ENCODE results near the gene CCM2.

DNA sequence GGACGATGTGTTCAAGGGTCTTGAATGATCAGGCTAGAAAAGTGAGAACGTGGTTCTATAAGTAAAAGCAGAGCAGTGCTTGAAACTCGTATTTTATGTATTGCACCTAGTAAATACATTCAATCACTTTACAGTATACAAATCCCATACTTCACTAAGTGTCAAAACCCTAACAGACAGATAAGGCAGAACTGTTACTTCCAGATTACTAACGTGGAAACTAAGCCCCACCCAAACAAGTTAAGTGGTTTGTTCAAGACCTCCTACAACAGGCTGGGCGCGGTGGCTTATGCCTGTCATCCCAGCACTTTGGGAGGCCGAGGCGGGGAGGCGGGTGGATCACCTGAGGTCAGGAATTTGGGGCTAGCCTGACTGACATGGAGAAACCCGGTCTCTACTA is 12.0 kb upstream of the CCM2 start:
- TF ChIP-seq, protein P1, sequence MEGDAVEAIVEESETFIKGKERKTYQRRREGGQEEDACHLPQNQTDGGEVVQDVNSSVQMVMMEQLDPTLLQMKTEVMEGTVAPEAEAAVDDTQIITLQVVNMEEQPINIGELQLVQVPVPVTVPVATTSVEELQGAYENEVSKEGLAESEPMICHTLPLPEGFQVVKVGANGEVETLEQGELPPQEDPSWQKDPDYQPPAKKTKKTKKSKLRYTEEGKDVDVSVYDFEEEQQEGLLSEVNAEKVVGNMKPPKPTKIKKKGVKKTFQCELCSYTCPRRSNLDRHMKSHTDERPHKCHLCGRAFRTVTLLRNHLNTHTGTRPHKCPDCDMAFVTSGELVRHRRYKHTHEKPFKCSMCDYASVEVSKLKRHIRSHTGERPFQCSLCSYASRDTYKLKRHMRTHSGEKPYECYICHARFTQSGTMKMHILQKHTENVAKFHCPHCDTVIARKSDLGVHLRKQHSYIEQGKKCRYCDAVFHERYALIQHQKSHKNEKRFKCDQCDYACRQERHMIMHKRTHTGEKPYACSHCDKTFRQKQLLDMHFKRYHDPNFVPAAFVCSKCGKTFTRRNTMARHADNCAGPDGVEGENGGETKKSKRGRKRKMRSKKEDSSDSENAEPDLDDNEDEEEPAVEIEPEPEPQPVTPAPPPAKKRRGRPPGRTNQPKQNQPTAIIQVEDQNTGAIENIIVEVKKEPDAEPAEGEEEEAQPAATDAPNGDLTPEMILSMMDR (IDR thresholded peaks at IDR 0.05; ENCODE audit: insufficient read depth, low read depth, low read length) = no peak
- no peak for TF ChIP-seq EZH2 (IDR thresholded peaks at IDR 0.05; ENCODE audit: insufficient read depth, low read length)

All from astrocyte (in vitro differentiated cells and primary cell).